ENCODE data around the gene RAB42.

The RAB42 gene

DNA sequence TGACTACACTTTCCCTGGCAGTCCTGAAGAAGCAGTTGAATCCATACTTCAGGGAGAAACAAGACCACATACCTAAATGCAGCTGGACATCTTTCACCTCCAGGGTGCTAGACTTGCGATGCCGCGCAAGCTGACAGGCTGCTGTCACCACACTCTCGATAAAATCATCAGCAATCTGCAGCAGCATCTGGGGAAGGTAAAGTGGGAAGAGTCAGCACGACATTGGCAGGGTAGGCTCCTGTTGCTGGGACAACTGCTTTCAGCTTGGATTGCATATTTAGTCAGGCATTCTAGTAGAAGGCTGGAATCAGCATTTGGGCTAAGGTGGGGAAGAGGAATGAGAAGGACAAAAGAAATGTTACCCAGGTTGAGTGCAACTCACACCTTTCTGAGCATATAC lies 21.1 kb downstream of the RAB42 start:
- TF ChIP-seq, protein P1, sequence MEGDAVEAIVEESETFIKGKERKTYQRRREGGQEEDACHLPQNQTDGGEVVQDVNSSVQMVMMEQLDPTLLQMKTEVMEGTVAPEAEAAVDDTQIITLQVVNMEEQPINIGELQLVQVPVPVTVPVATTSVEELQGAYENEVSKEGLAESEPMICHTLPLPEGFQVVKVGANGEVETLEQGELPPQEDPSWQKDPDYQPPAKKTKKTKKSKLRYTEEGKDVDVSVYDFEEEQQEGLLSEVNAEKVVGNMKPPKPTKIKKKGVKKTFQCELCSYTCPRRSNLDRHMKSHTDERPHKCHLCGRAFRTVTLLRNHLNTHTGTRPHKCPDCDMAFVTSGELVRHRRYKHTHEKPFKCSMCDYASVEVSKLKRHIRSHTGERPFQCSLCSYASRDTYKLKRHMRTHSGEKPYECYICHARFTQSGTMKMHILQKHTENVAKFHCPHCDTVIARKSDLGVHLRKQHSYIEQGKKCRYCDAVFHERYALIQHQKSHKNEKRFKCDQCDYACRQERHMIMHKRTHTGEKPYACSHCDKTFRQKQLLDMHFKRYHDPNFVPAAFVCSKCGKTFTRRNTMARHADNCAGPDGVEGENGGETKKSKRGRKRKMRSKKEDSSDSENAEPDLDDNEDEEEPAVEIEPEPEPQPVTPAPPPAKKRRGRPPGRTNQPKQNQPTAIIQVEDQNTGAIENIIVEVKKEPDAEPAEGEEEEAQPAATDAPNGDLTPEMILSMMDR (conservative IDR thresholded peaks at IDR 0.05), result no peak
- H3K27ac ChIP-seq, result no peak overlapping the region

- H3K27ac ChIP-seq, result no peak overlapping the region
- TF ChIP-seq, protein P1 (conservative IDR thresholded peaks at IDR 0.05), result no peak
These were observed 39.6 kb downstream of the RAB42 start for GRCh38 chr1:28631713-28632112.

DNA sequence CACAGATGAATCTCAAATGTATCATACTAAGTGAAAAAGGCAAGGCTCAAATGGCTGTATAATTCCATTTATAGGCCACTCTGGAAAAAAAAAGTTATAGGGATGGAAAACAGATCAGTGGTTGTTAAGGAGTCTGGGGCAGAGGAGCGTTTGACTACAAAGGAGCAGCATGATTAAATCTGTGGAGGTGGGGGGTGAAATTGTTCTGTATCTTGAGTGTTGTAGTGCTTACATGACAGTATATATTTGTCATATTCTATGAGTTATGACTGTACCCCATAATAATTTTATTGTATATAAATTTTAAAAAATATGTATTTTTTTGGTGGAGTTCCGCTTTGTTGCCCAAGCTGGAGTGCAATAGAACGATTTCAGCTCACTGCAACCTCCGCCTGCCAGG lies 40.5 kb downstream of the RAB42 start:
- TF ChIP-seq, protein P1 (conservative IDR thresholded peaks at IDR 0.05), result no peak
- no peak overlapping the region for H3K27ac ChIP-seq

- TF ChIP-seq, protein P1 (conservative IDR thresholded peaks at IDR 0.05), result peak; percentile 47
- no peak overlapping the region for H3K27ac ChIP-seq
These were observed 48.7 kb downstream of the RAB42 start for GRCh38 chr1:28640766-28641165.

GRCh38 chr1:28642056-28642846 lies 50.2 kb downstream of the RAB42 start:
- TF ChIP-seq, protein P1 (conservative IDR thresholded peaks at IDR 0.05), result no peak
- peak overlapping the region; percentile 96 for H3K27ac ChIP-seq

GRCh38 chr1:28642847-28643635 lies 51.0 kb downstream of the RAB42 start, which contains the start of gene TAF12:
TSS of gene TAF12 (minus strand) at chr1:28643067. CDS start at chr1:28622081, 20,986 bp downstream.
- TF ChIP-seq, protein P1 (conservative IDR thresholded peaks at IDR 0.05), result peak; percentile 56
- H3K27ac ChIP-seq, result peak within 1 kb of the TSS; percentile 96

DNA sequence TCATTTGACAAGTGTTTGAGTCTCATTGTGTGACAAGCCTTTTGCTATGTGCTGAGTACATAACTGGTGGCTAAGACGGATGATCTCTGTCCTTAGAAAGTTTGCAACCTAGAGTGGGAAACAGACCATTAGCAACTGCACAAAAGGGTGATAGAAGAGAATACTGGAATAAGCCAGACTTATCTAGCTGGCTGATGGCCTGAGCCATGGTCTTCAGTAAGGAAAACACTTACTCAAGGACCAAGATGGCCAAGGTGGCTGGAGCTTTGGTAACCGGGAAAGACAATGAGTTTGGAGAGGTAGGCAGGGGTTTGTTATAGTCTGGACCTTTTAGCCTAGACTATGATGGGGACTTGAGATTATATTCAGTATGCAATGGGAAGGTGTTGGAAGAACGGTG lies 52.4 kb downstream of the RAB42 start:
- TF ChIP-seq, protein P1 (conservative IDR thresholded peaks at IDR 0.05), result no peak
- H3K27ac ChIP-seq, result peak overlapping the region; percentile 96

Data from VCaP (cell line).